Lung (tissue), 12 donors: Measurements from ENCODE around the gene TRIM32. TPM values are rescaled to one million over a fixed set of nuclear protein-coding genes. Genes with fewer than 3 reads are reported as not detected.

Experiments
- ATAC-seq: fragments of 200-7000 bp; cut with Tn5 transposase; one replicate; pipeline ENCODE4 v1.9.1; 2020; ENCODE audit warnings: moderate number of reproducible peaks; ENCODE audit not compliant: insufficient read depth, low FRiP score
- DNase-seq, 3 donors: peaks; one replicate each; pipeline ENCODE4 v3.0.0-alpha.2; 2013 to 2017
- H3K27ac ChIP-seq, 2 donors: one replicate each; pipeline ENCODE4 v1.5.1; 2013; ENCODE audit warnings: mild to moderate bottlenecking in 2 of 2, moderate library complexity in 2 of 2, control low read depth in 1 of 2, inconsistent platforms in 1 of 2, low read depth in 1 of 2, low read length in 1 of 2
- H3K27me3 ChIP-seq, 3 donors: one replicate each; pipeline ENCODE4 v1.5.1; 2013; ENCODE audit warnings: low read length in 2 of 3; ENCODE audit not compliant: control insufficient read depth in 3 of 3, insufficient read depth in 3 of 3
- H3K36me3 ChIP-seq, 4 donors: one replicate each; pipeline ENCODE4 v1.5.1; 2013; ENCODE audit warnings: low read length in 4 of 4, mild to moderate bottlenecking in 1 of 4, moderate library complexity in 1 of 4; ENCODE audit not compliant: control insufficient read depth in 4 of 4, insufficient read depth in 4 of 4
- H3K4me1 ChIP-seq, 5 donors: one replicate each; pipeline ENCODE4 v1.5.1; 2013; ENCODE audit warnings: low read length in 5 of 5, mild to moderate bottlenecking in 2 of 5, moderate library complexity in 1 of 5; ENCODE audit not compliant: control insufficient read depth in 5 of 5, insufficient read depth in 5 of 5
- H3K4me3 ChIP-seq: one replicate; pipeline ENCODE4 v1.5.1; 2013; ENCODE audit warnings: mild to moderate bottlenecking, control low read depth, moderate library complexity
- H3K9ac ChIP-seq, 2 donors: one replicate each; pipeline ENCODE4 v1.5.1; 2013; ENCODE audit warnings: low read length in 2 of 2, control low read depth in 1 of 2; ENCODE audit not compliant: insufficient read depth in 1 of 2
- H3K9me3 ChIP-seq, 4 donors: one replicate each; pipeline ENCODE4 v1.5.1; 2013; ENCODE audit warnings: low read length in 3 of 4, mild to moderate bottlenecking in 1 of 4, moderate library complexity in 1 of 4; ENCODE audit not compliant: control insufficient read depth in 4 of 4, insufficient read depth in 3 of 4
- WGBS, 2 donors: extraction: QIAGEN DNeasy Blood & Tissue Kit; methylation state at CpG; one replicate each; pipeline ENCODE4 v1.1.7; 2013; 5-methylcytosine and 5-hydroxymethylcytosine counted together
- polyA plus RNA-seq, 2 donors: library from polyadenylated mRNA; stranded (reverse); fragments of 200-250 nt; gene quantifications; one replicate each; pipeline ENCODE4 v1.2.1, GENCODE V29; 2013
- total RNA-seq, 2 donors: library from RNA; depleted of rRNA in 1 of 2; stranded (reverse); fragments of >200 nt in 1 of 2; gene quantifications; one replicate each; pipeline ENCODE4 v1.2.1, GENCODE V29; 2014 to 2021
- TF ChIP-seq, protein P1 (sequence below): IDR thresholded peaks from 2 replicates; pipeline ENCODE4 v1.5.1; 2012; ENCODE audit warnings: mild to moderate bottlenecking; ENCODE audit errors: control extremely low read depth, extremely low read depth
- donor health status: control.
- donor health status: control.
- donor health status: Bipolar disorder and iron deficiency.
- donor health status: healthy.
- donor health status: DM: yes; HTN: yes; CAD: no.

The TRIM32 gene
- total and polyA plus RNA-seq, 4 donors = 2.7 to 20.2 (median 12.1) TPM

DNA sequence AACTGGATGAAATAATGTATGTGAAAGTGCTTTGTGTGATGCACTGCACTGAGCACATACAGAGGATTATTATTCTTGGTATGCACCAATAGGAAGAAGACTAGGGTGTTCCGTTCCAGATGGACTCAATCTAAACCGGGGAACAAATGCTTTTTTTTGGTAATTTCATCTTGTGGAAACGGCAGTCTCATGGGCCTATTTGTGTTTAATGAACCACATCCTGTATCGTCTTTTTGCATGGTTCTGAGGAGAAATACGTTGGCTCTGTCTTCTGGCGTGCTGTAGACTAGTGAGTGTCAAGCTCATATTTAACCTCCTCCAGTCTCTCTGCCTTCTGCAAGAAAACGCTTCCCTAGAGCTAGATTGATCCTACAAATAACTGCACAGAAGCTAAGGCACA lies 30.0 kb downstream of the TRIM32 start:
- TF ChIP-seq, protein P1, sequence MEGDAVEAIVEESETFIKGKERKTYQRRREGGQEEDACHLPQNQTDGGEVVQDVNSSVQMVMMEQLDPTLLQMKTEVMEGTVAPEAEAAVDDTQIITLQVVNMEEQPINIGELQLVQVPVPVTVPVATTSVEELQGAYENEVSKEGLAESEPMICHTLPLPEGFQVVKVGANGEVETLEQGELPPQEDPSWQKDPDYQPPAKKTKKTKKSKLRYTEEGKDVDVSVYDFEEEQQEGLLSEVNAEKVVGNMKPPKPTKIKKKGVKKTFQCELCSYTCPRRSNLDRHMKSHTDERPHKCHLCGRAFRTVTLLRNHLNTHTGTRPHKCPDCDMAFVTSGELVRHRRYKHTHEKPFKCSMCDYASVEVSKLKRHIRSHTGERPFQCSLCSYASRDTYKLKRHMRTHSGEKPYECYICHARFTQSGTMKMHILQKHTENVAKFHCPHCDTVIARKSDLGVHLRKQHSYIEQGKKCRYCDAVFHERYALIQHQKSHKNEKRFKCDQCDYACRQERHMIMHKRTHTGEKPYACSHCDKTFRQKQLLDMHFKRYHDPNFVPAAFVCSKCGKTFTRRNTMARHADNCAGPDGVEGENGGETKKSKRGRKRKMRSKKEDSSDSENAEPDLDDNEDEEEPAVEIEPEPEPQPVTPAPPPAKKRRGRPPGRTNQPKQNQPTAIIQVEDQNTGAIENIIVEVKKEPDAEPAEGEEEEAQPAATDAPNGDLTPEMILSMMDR = no peak
- WGBS, 2 donors = 62 to 64% methylated on average over 7 of the region's 7 CpGs
- Histone ChIP-seq H3K27me3 (no peaks in the 10 kb centered on the region), H3K9ac (no peak overlapping the region), H3K27ac (no peak overlapping the region), H3K4me1 (peaks cover 0 to 1% (median 0%) of the 10 kb centered on the region in 5 donors), H3K36me3 (no peaks in the 10 kb centered on the region), H3K4me3 (no peak overlapping the region), H3K9me3 (no peaks in the 10 kb centered on the region)
- no peak for ATAC-seq
- peak in 1 of 3 donors; percentile 38 for DNase-seq

DNA sequence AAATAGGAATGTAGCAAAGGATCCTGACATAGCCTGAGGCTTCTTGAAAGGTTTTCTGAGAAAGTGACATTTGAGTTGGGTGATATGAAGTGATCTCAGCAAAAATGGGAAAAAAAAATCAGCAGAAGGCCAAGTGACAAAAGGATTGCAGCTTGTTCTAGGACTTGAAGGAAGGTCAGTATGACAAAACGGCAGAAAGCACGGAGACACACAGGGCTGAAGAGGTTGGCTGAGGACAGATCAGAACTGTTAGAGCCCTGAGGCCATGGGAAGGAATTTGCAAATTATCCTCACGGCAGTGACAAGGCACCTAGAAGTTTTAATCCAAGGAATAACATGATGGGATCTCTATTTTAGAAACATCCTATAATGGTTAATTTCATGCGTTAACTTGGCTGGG lies 31.0 kb downstream of the TRIM32 start:
- no peaks in the 10 kb centered on the region for H3K9me3 ChIP-seq
- WGBS, 2 donors = 92 to 95% methylated on average over 4 of the region's 4 CpGs
- H3K4me1 ChIP-seq = peaks cover 0 to 1% (median 0%) of the 10 kb centered on the region in 5 donors
- TF ChIP-seq, protein P1 = no peak
- no peak overlapping the region for H3K27ac ChIP-seq
- H3K4me3 ChIP-seq = no peak overlapping the region
- no peak for ATAC-seq
- H3K27me3 ChIP-seq = no peaks in the 10 kb centered on the region
- no peak overlapping the region for H3K9ac ChIP-seq
- no peak for DNase-seq
- H3K36me3 ChIP-seq = no peaks in the 10 kb centered on the region

DNA sequence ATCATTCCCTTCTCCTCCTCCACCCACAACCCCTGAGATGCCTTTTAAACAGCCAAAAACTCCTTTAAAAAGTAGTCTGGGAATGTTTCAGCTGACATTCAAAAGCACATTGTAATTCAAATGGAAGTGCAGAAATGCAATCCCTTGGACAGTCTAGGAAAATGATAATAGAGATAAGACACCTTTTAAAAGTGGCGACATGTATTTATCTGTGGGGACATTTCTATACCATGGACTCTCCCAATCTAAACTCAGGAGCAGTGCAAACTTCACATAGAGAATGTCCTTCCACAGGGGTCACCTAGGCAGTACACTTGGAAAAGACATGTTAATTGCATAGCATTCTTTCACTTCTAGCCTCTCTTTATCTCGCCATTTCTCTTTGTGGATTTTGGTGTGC lies 33.0 kb downstream of the TRIM32 start:
- Histone ChIP-seq H3K9me3 (no peaks in the 10 kb centered on the region), H3K27ac (no peak overlapping the region), H3K36me3 (no peaks in the 10 kb centered on the region), H3K4me1 (no peaks in the 10 kb centered on the region), H3K27me3 (no peaks in the 10 kb centered on the region), H3K4me3 (no peak overlapping the region), H3K9ac (no peak overlapping the region)
- TF ChIP-seq, protein P1 = no peak
- 85 to 90% methylated on average over 2 of the region's 2 CpGs for WGBS, 2 donors
- ATAC-seq = no peak
- DNase-seq = no peak

DNA sequence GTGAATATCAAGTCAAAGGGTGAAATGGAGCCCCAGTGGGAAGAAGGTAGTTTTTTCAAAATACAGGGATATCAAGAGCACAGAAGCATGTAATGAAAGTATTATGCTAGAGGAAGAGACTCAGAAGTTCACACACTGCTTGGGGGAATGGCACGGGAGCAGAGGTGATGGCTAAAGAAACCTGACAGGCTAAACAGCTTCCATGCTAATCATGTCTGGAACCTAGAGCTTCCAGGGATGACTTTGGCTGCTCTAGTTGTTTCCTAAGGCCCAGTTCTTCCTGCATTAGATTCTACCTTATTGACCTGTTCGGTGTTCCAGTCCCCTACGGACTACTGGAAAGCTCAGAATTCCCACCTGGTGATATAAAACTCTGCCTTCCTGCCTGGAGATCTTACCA lies 34.3 kb downstream of the TRIM32 start:
- H3K9ac ChIP-seq = no peak overlapping the region
- H3K27ac ChIP-seq = no peak overlapping the region
- 88 to 95% methylated on average over 3 of the region's 3 CpGs for WGBS, 2 donors
- no peaks in the 10 kb centered on the region for H3K36me3 ChIP-seq
- no peaks in the 10 kb centered on the region for H3K9me3 ChIP-seq
- ATAC-seq (no peak), DNase-seq (no peak)
- no peak overlapping the region for H3K4me3 ChIP-seq
- H3K27me3 ChIP-seq = no peaks in the 10 kb centered on the region
- H3K4me1 ChIP-seq = no peaks in the 10 kb centered on the region
- TF ChIP-seq, protein P1 = no peak
